A204.1 (cell line): ENCODE measurements around the gene FGFBP1.

Experiments used
- FAIRE-seq: peaks from 2 replicates; lab custom pipeline; 2012; peaks lifted over from hg19 to GRCh38; lab: Jason Lieb, UNC

Gene FGFBP1

DNA sequence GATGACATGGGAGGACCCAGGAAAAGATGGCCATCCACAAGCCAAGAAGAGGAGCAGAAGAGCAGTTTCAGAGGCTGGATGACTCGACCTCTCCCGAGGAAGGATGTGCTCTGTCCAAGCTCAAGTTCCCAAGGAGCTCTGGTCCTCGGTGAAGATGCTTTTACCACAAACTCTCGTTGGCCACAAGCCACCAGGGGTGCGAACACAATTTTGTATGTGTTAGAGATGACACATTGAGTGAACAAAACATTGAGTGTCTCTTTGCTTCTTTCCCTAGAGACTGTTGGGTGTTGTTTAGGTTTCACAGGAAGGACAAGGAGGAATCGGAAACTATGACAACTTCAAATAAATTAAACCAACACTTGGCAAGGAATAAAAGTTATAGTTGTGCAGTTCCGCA is 26.3 kb downstream of the FGFBP1 start:
- no peak for FAIRE-seq

DNA sequence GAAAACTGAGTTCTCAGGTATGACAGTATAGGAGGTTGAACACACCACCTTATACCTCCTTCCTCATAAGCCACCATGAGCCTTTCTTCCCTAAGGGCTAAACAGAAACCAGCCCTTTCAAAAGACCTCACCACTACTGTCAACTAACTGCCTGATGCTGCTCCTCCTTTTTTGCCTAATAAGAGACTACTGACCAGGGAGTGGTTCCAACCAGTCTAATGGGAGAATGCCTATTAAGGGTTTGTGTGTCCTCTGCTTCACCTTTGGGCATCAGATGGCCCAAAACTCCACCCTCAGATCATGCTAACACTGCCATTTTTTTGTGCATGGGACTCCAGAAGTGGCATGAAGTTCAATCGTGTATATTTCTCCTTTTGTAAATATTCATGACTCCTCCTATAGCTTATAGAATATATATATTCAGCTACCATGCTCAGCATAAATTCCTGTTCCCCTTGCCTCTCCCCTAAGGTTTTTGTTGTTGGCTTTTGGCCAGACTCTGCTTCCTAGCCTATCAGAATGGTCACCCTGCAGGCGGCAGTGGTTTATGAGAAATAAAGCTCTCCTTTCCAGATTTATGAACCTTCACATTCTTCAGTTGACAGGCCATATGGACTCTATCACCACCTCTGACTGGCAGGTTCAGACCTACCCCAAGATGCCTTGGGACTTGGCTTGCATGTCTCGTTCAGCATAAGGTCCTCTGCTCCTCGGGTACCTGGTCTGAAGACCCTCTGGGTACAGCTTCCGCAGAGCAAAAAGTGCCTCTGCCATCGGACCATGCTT is 28.2 kb downstream of the FGFBP1 start:
- no peak for FAIRE-seq

- FAIRE-seq, result no peak
Measured at GRCh38 chr4:15907430-15907829, 31.1 kb downstream of the FGFBP1 start.

GRCh38 chr4:15906020-15906443 is 32.5 kb downstream of the FGFBP1 start:
- FAIRE-seq, result no peak

DNA sequence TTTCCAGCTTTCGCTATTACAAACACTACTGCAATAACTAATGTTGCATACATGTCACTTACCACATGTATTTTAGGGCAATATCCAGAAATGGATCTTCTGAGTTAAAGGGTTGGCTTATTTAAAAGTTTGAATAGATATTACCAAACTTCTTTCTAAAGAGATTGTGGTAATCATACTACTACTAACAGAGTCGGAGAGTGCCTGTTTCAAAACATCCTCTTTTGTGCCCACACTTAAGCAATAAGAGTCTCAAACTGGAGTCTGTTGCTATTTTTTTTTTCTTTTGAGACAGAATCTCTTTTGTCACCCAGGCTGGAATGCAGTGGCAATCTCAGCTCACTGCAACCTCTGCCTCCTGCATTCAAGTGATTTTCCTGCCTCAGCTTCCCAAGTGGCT is 35.8 kb downstream of the FGFBP1 start:
- no peak for FAIRE-seq

GRCh38 chr4:15901998-15902397 is 36.5 kb downstream of the FGFBP1 start:
- FAIRE-seq, result no peak

GRCh38 chr4:15901007-15901406 is 37.5 kb downstream of the FGFBP1 start:
- FAIRE-seq, result no peak

DNA sequence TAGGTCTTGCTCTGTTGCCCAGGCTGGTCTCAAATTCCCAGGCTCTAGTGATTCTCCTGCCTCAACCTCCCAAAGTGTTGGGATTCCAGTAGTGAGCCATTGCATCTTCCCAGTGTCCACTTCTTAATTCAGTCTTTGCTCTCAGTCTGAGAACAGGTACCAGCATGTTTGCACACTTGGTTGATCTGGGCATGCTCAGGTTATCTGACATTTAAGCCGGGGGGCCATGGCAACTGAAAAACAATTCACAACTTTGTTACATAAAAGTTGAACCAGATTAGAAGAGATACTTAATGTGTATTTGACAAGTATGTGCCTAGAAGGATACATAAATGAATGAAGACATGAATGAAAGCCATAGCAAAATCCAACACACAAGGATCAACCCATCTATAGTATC is 39.0 kb downstream of the FGFBP1 start:
- no peak for FAIRE-seq

DNA sequence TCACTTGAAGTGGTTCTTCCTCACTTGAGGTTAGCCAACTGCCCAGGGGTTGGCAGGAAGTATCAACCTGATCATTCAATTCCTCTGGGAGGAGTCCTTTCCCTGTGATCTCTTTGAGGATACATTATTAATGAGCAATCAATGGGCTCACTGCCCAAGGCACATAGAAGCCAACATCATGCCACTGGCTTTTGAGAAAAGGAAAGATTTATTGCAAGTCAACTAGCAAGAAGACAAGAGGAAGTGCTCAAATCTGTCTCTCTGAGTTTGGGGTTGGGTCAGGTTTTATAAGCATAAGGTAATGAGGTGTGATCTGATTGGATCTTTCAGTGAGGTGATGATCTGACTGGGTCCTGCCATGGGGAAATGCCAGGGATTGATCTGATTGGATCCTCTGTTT is 39.6 kb downstream of the FGFBP1 start:
- no peak for FAIRE-seq

GRCh38 chr4:15897577-15897976 is 41.0 kb downstream of the FGFBP1 start:
- no peak for FAIRE-seq

DNA sequence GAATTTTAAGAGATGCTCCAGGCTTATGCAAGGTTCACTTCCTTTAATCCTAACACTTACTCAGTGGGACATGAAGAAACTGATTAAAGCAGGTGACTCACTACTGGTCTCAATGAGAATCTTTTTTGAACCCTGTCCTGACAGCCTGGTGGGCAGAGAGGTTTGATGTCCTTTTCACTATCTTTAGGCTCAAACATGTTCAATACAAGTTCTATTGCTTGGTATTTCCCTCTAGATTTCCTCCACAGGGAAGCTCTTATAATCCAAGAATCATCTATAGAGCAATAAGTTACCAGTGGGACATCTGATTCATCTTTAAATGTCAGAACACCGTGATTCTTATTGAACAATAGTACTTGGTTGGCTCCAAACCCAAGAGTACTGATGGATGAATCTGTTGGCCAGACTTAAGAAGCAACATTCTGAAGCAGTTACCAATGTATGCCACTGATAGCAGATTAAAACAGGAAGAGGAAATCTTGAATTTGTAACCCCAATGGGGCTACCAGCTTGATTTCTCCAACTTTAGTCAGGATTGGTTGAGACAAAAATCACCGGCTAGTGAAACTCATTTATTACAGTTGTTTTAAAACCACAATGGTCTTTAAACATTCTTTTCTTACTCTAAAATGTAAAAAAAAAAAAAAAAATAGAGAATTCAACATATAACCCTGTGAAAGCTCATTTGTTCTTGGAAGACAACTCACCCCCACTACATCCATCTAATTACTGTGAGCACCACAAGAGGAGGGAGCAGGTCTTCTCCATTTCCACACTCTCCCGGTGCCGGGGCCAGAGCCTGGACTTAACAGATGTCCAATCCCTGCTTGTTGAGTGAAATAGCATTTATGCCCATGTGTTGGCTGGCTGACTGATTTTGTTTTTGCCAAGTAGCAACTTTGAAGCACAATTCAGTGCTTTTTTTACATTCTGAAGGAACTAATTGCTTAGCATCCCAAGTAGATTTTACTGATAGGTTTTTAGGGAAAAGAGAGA is 43.3 kb downstream of the FGFBP1 start:
- FAIRE-seq, result no peak

DNA sequence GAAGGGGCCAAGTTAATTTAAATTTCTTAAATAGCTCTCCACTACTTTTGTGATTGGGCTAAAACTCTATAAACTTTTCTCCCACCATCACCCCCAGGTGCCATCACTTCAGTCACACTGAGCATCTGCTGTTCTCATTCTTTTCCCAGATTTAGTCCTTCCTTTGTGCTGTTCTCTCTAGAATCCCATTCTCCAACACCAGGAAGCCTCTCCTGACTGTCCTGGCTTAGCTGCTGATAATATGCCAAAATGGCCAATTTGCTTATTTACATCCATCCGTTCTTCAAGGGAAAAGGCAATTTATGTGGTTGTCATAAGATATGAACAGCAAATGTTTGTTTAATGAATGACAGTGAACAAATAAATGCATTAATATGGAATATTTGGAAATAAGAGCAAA is 44.1 kb downstream of the FGFBP1 start:
- no peak for FAIRE-seq

DNA sequence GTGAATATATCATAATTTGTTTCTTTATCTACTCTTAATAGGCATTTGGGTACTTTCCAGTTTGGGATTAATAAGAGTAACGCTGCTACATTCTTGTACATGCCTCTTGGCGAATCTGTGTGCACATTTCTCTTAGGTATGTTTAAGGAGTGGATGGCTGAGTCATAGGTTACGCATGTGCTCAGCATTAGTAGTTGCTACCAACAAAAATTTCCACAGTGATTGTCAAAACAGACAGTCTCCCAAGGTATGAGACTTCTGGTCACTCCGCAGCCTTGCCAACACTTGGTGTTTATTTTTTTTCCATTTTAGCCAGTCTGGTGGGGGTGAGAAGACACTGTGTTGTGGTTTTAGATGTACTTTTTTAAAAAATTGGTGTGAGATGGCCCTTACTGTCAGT is 44.6 kb downstream of the FGFBP1 start:
- FAIRE-seq, result no peak

DNA sequence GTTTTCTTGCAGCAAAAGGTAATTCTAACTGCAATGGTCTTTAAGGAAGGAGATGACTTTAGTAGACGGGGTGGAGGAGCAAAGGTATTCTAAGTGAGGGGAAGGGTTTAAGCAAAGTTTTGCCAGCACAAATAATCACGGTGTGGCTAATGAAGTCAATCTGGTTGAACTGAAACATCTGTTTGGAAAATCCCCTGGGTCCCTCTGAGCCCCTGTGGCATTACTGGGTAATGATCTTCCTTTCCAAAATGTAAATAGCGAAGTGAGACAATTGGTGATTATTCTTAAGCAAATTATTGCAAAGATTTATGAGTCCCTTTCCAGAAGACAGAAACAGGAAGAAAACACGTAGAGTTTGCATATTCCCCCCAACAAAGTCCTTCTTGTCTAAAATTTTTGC is 47.2 kb downstream of the FGFBP1 start:
- FAIRE-seq, result no peak

DNA sequence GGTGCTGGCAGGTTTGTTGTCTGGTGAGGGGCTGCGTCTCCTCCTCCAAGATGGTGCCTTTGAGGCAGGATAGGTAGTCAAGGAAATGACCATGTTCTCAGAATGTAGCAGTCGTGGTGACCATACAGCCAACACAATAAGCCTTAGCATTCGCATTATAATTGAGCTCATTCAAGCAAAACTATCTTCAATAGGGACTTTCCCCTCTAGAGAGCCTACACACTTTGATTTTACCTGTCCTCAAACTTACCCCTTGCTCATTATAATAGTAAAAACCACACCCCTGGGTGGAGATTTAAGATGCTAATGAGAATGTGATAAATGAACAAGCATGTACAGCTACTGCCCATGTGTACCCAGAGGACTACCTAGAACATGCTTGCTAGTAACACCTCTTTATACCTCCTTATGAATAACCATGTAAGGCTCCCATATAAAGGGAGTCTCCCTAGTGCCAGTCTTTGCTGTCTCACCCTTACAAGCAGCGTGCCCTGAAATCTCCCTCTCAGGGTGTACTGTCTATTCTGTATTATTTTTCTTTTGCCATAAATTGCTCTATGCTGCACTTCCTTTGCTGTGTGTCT is 48.2 kb downstream of the FGFBP1 start:
- no peak for FAIRE-seq

DNA sequence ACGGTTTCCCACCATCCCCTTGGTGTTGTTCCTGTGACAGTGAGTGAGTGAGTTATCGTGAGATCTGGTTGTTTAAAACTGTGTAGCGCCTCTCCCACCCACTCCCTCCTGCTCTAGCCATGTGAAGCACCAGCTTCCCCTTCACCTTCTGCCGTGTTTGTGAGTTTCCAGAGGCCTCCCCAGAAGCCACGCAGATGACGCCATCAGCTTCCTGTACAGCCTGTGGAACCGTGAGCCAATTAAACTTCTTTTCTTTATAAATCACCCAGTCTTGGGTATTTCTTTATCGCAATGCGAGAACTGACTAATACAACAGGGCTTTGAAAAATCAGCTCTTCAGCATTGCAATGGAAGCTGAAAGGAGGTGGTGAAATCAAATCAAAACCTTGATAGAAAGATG is 50.0 kb downstream of the FGFBP1 start:
- no peak for FAIRE-seq
